ENCODE measurements around the gene CC2D1B. TPM values are rescaled to one million over a fixed set of nuclear protein-coding genes. Genes with fewer than 3 reads are reported as not detected.

The CC2D1B gene
- total RNA-seq, result 23.4 and 33.0 TPM in 2 replicates

DNA sequence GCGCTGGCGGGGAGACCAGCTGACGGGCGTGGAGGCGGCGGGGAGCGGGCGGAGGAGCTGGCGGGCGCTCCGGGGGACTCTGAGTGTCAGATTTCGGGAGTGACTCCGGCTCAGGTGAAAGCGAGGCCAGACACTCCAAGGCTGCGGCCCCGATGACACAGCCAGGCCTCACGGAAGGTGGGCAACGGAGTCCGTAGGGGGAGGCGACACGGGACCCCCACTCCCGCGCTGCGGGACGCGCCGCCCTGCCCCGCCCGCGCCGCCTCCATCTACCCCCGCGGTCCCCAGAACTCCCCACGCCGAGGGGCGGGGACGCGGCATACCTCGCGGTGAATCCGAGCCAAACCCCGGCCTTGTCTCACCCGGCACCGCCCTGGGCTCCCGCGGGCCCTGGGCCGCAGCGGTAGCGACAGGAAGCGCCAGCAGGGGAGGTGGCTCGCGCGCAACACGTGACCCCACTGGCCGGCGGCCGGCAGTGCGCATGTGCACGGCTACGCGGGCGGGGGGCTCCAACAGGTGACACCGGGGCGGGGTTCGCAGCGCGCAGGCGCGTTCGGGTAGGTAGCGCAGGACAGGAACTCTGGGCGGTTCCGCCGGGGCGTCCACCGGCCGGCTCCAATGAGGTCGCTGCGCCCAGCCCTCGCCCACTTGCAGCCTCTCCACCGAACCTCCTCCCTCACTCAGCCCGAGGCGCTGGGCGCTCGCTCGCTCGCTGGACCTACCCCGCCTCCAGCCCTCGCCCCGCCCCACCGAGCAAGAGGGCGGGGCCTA is at the start of gene CC2D1B:
Gene CC2D1B (minus strand): TSS at position 460 of the 771 bp plus-strand sequence. CDS start 1,585 bp downstream, outside the sequence.

GRCh38 chr1:52404116-52404974 is 38.3 kb upstream of the CC2D1B start, which contains the start of the genes ORC1 and PRPF38A:
ORC1 (minus strand) TSS chr1:52404423; CDS start chr1:52402223, 2,200 bp downstream.
PRPF38A (plus strand) TSS chr1:52404602; CDS start chr1:52404750, 148 bp downstream.

Other genes starting within 250 kb of the CC2D1B start
- gene ZFYVE9, start 224.1 kb downstream of the CC2D1B start, total RNA-seq, result 44.3 and 45.6 TPM in 2 replicates
- 0.64 and 0.96 TPM in 2 replicates for gene ORC1, start 38.2 kb upstream of the CC2D1B start, total RNA-seq
- 5.1 and 5.5 TPM in 2 replicates for gene PRPF38A, start 38.4 kb upstream of the CC2D1B start, total RNA-seq
- 20.0 and 28.1 TPM in 2 replicates for gene TUT4, start 186.9 kb upstream of the CC2D1B start, total RNA-seq
- 2.3 and 6.0 TPM in 2 replicates for gene GPX7, start 236.2 kb upstream of the CC2D1B start, total RNA-seq